Endodermal cell (in vitro differentiated cells): ENCODE measurements around the gene KIF4B. TPM values are rescaled to one million over a fixed set of nuclear protein-coding genes. Genes with fewer than 3 reads are reported as not detected.

Experiments
- DNase-seq: peaks from one replicate; pipeline ENCODE4 v3.0.0-alpha.2; 2017
- H3K27ac ChIP-seq: 2 replicates; pipeline ENCODE4 v1.5.1; 2013; ENCODE audit warnings: mild to moderate bottlenecking, low read depth, low read length, moderate library complexity
- H3K27me3 ChIP-seq: 2 replicates; pipeline ENCODE4 v1.6.1; 2013; ENCODE audit warnings: mild to moderate bottlenecking, low read length, moderate library complexity; ENCODE audit not compliant: insufficient read depth, control insufficient read depth, poor library complexity, severe bottlenecking
- H3K36me3 ChIP-seq: 2 replicates; pipeline ENCODE4 v1.7.0; 2013; ENCODE audit warnings: mild to moderate bottlenecking, low read length, moderate library complexity; ENCODE audit not compliant: control insufficient read depth, insufficient read depth
- H3K4me1 ChIP-seq: one replicate; pipeline ENCODE4 v1.7.0; 2013; ENCODE audit warnings: low read length; ENCODE audit not compliant: control insufficient read depth, insufficient read depth
- H3K4me3 ChIP-seq: 2 replicates; pipeline ENCODE4 v1.5.1; 2013; ENCODE audit warnings: mild to moderate bottlenecking, low read length, moderate library complexity
- H3K9ac ChIP-seq: 2 replicates; pipeline ENCODE4 v1.6.1; 2013; ENCODE audit warnings: mild to moderate bottlenecking, low read length, moderate library complexity; ENCODE audit not compliant: poor library complexity, severe bottlenecking; ENCODE audit errors: extremely low read depth
- H3K9me3 ChIP-seq: 2 replicates; pipeline ENCODE4 v1.6.1; 2013; ENCODE audit warnings: mild to moderate bottlenecking, low read length, moderate library complexity; ENCODE audit not compliant: control insufficient read depth
- H3K27ac Mint-ChIP-seq: 2 replicates; pipeline ENCODE4 v1.8.0; 2020; ENCODE audit warnings: mixed read lengths
- H3K27me3 Mint-ChIP-seq: 2 replicates; pipeline ENCODE4 v1.8.0; 2021; ENCODE audit warnings: mild to moderate bottlenecking, mixed read lengths; ENCODE audit not compliant: insufficient read depth
- H3K36me3 Mint-ChIP-seq: 2 replicates; pipeline ENCODE4 v1.8.0; 2020; ENCODE audit warnings: low read depth, mixed read lengths
- H3K4me1 Mint-ChIP-seq: 2 replicates; pipeline ENCODE4 v1.8.0; 2020; ENCODE audit warnings: mixed read lengths
- H3K4me3 Mint-ChIP-seq: 2 replicates; pipeline ENCODE4 v1.8.0; 2020; ENCODE audit warnings: mild to moderate bottlenecking, moderate library complexity, mixed read lengths
- H3K9me3 Mint-ChIP-seq: 2 replicates; pipeline ENCODE4 v1.8.0; 2020; ENCODE audit warnings: mild to moderate bottlenecking, mixed read lengths
- WGBS, 2 experiments: methylation state at CpG; one replicate each; pipeline versions ENCODE4 v1.1.5 to v1.1.7; 2013; ENCODE audit warnings: missing lambda C conversion rate in 2 of 2, mixed read lengths in 1 of 2; ENCODE audit not compliant: insufficient coverage in 1 of 2, insufficient read length in 1 of 2; 5-methylcytosine and 5-hydroxymethylcytosine counted together
- total RNA-seq, 2 donors: library from RNA; stranded (reverse); fragmentation: NEBNext Ultra II Directional in 1 of 2; extraction: Animal tissue kit (Norgen Biotek cat#: 25700) in 1 of 2; gene quantifications; 2 replicates in 1 of 2; 3 replicates in 1 of 2; pipeline ENCODE4 v1.2.1, GENCODE V29; 2021
- TF ChIP-seq, protein P1 (sequence below): fragments of 200-600 bp; sonication (generic); conservative IDR thresholded peaks from 2 replicates; pipeline ENCODE4 v1.5.0; 2021; ENCODE audit warnings: antibody characterized with exemption, mild to moderate bottlenecking

KIF4B gene
- total RNA-seq, 2 donors from 2014 or later, result 0.18 TPM; not detected in 1

GRCh38 chr5:155057626-155058025, 44.1 kb downstream of the KIF4B start:
- Mint-ChIP-seq H3K4me1 (peaks cover 20% of the 10 kb centered on the region), H3K4me3 (no peak overlapping the region), H3K27ac (no peak overlapping the region), H3K9me3 (peaks cover 3% of the 10 kb centered on the region), H3K36me3 (no peaks in the 10 kb centered on the region), H3K27me3 (peaks cover 5% of the 10 kb centered on the region)
- peaks cover 4% of the 10 kb centered on the region for H3K4me1 ChIP-seq
- WGBS, 2 experiments, result 97% methylated on average over 1 of the region's 1 CpG; no CpG with 5 or more reads in 1 of the 2 experiments
- no peak for DNase-seq
- H3K27ac ChIP-seq, result no peak overlapping the region
- no peak overlapping the region for H3K9ac ChIP-seq
- no peaks in the 10 kb centered on the region for H3K36me3 ChIP-seq
- TF ChIP-seq, protein P1, sequence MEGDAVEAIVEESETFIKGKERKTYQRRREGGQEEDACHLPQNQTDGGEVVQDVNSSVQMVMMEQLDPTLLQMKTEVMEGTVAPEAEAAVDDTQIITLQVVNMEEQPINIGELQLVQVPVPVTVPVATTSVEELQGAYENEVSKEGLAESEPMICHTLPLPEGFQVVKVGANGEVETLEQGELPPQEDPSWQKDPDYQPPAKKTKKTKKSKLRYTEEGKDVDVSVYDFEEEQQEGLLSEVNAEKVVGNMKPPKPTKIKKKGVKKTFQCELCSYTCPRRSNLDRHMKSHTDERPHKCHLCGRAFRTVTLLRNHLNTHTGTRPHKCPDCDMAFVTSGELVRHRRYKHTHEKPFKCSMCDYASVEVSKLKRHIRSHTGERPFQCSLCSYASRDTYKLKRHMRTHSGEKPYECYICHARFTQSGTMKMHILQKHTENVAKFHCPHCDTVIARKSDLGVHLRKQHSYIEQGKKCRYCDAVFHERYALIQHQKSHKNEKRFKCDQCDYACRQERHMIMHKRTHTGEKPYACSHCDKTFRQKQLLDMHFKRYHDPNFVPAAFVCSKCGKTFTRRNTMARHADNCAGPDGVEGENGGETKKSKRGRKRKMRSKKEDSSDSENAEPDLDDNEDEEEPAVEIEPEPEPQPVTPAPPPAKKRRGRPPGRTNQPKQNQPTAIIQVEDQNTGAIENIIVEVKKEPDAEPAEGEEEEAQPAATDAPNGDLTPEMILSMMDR, result no peak
- no peaks in the 10 kb centered on the region for H3K27me3 ChIP-seq
- no peak overlapping the region for H3K4me3 ChIP-seq
- no peaks in the 10 kb centered on the region for H3K9me3 ChIP-seq

DNA sequence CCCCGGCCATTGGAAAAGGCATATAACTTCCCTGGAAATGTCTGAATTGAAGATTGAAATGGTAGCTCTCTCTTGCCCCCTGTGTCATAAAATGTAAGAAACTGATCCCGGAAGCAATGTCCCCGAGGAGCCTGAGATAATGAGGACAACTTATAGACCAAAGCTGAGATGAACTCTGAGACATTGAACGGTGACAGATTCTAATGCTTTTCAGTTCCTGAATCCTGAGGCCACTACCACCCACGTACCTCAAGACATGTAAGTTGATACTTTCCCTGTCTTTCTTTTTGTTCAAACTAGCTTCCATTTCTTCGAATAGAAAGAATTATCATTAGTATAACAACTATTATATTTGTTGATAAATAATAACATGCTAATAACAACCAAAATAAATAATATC, 51.0 kb downstream of the KIF4B start:
- H3K27ac Mint-ChIP-seq, result no peak overlapping the region
- no peak overlapping the region for H3K4me3 Mint-ChIP-seq
- Histone ChIP-seq H3K27ac (no peak overlapping the region), H3K9me3 (no peaks in the 10 kb centered on the region), H3K4me1 (no peaks in the 10 kb centered on the region), H3K36me3 (no peaks in the 10 kb centered on the region), H3K27me3 (no peaks in the 10 kb centered on the region), H3K4me3 (no peak overlapping the region), H3K9ac (no peak overlapping the region)
- no peaks in the 10 kb centered on the region for H3K27me3 Mint-ChIP-seq
- H3K9me3 Mint-ChIP-seq, result peaks cover 3% of the 10 kb centered on the region
- WGBS, 2 experiments, result 71 to 84% methylated on average over 4 to 6 of the region's 6 CpGs
- H3K36me3 Mint-ChIP-seq, result no peaks in the 10 kb centered on the region
- no peak for DNase-seq
- TF ChIP-seq, protein P1, result no peak
- H3K4me1 Mint-ChIP-seq, result no peaks in the 10 kb centered on the region

GRCh38 chr5:155066886-155067595, 53.5 kb downstream of the KIF4B start:
- Mint-ChIP-seq H3K4me3 (no peak overlapping the region), H3K27ac (no peak overlapping the region)
- WGBS, 2 experiments, result 93 to 94% methylated on average over 5 to 9 of the region's 9 CpGs

More at GRCh38 chr5:155066886-155067595, 53.5 kb downstream of the KIF4B start:
- Mint-ChIP-seq H3K36me3 (no peaks in the 10 kb centered on the region), H3K27me3 (no peaks in the 10 kb centered on the region), H3K4me1 (no peaks in the 10 kb centered on the region), H3K9me3 (no peaks in the 10 kb centered on the region)
- Histone ChIP-seq H3K27me3 (no peaks in the 10 kb centered on the region), H3K9ac (no peak overlapping the region), H3K36me3 (no peaks in the 10 kb centered on the region), H3K9me3 (no peaks in the 10 kb centered on the region), H3K27ac (no peak overlapping the region), H3K4me3 (no peak overlapping the region), H3K4me1 (no peaks in the 10 kb centered on the region)
- TF ChIP-seq, protein P1, result no peak
- no peak for DNase-seq

Other genes starting within 250 kb of the KIF4B start
- 1 to 10 TPM; 2.3 to 6.2 TPM for gene FAXDC2, start 163.2 kb upstream of the KIF4B start, total RNA-seq
- gene CNOT8, start 155.1 kb upstream of the KIF4B start, total RNA-seq, result 10 to 100 TPM; 44.6 to 48.8 TPM
- 10 to 100 TPM; 25.6 to 26.4 TPM for gene GEMIN5, start 75.5 kb upstream of the KIF4B start, total RNA-seq
- 10 to 100 TPM; 84.3 to 96.6 TPM for gene MRPL22, start 72.7 kb upstream of the KIF4B start, total RNA-seq